Mucosa of descending colon (tissue), 3 donors: ENCODE measurements around the gene CAMK4. TPM values are rescaled to one million over a fixed set of nuclear protein-coding genes. Genes with fewer than 3 reads are reported as not detected.

ENCODE experiments used
- ATAC-seq: fragments of 200-7000 bp; cut with Tn5 transposase; one replicate; pipeline ENCODE4 v1.9.1; 2020; ENCODE audit warnings: mild to moderate bottlenecking, moderate library complexity
- DNase-seq, 3 donors: peaks; one replicate each; pipeline ENCODE4 v3.0.0-alpha.2; 2020
- H3K36me3 ChIP-seq: fragments of 200-600 bp; one replicate; pipeline ENCODE4 v1.8.0; 2021; ENCODE audit warnings: low read depth, mild to moderate bottlenecking
- H3K4me1 ChIP-seq: fragments of 200-600 bp; one replicate; pipeline ENCODE4 v1.8.0; 2021; ENCODE audit warnings: low read depth, mild to moderate bottlenecking
- H3K4me3 ChIP-seq: fragments of 200-600 bp; one replicate; pipeline ENCODE4 v1.8.0; 2021; ENCODE audit warnings: mild to moderate bottlenecking
- H3K9me3 ChIP-seq: fragments of 200-600 bp; one replicate; pipeline ENCODE4 v1.8.0; 2021; ENCODE audit warnings: mild to moderate bottlenecking
- intact Hi-C, 2 donors: fragments of 100-400 bp; cut with DNase I in 1 of 2; cut with micrococcal nuclease in 1 of 2; formaldehyde crosslinking; loops; one replicate each; pipeline versions ENCODE4 v1.11.0 to v1.11.1; 2022; cut with DNase I, micrococcal nuclease
- total RNA-seq, 3 donors: library from RNA; stranded (reverse); fragmentation: NEBNext Ultra II Directional in 2 of 3; extraction: Animal tissue kit (Norgen Biotek cat#: 25700) in 2 of 3; gene quantifications; one replicate each; pipeline versions ENCODE4 v1.2.1 to v1.2.4, GENCODE V29; 2021 to 2023
- TF ChIP-seq, protein P1 (sequence below): fragments of 200-600 bp; IDR thresholded peaks from one replicate; pipeline ENCODE4 v1.8.0; 2022; ENCODE audit warnings: antibody characterized with exemption, mild to moderate bottlenecking
- donor health status: DM: no; HTN: no; CAD: no; lungs with moderate emphysema.
- donor health status: DM: no; HTN: no; CAD: no.
- donor health status: DM: no; HTN: yes; CAD: no.

Gene CAMK4
- total RNA-seq, 3 donors from 2014 or later = 2.0 to 5.5 (median 4.0) TPM

- no peak for DNase-seq
- Histone ChIP-seq H3K4me1 (no peaks in the 10 kb centered on the region), H3K4me3 (no peak overlapping the region), H3K36me3 (no peaks in the 10 kb centered on the region), H3K9me3 (no peaks in the 10 kb centered on the region)
- TF ChIP-seq, protein P1, sequence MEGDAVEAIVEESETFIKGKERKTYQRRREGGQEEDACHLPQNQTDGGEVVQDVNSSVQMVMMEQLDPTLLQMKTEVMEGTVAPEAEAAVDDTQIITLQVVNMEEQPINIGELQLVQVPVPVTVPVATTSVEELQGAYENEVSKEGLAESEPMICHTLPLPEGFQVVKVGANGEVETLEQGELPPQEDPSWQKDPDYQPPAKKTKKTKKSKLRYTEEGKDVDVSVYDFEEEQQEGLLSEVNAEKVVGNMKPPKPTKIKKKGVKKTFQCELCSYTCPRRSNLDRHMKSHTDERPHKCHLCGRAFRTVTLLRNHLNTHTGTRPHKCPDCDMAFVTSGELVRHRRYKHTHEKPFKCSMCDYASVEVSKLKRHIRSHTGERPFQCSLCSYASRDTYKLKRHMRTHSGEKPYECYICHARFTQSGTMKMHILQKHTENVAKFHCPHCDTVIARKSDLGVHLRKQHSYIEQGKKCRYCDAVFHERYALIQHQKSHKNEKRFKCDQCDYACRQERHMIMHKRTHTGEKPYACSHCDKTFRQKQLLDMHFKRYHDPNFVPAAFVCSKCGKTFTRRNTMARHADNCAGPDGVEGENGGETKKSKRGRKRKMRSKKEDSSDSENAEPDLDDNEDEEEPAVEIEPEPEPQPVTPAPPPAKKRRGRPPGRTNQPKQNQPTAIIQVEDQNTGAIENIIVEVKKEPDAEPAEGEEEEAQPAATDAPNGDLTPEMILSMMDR = no peak
- intact Hi-C loops = no loop called here
- ATAC-seq = no peak
These were observed 190.9 kb downstream of the CAMK4 start for GRCh38 chr5:111415053-111415452.

- no peak overlapping the region for H3K4me3 ChIP-seq
These were observed 198.1 kb downstream of the CAMK4 start for GRCh38 chr5:111422245-111422644.

DNA sequence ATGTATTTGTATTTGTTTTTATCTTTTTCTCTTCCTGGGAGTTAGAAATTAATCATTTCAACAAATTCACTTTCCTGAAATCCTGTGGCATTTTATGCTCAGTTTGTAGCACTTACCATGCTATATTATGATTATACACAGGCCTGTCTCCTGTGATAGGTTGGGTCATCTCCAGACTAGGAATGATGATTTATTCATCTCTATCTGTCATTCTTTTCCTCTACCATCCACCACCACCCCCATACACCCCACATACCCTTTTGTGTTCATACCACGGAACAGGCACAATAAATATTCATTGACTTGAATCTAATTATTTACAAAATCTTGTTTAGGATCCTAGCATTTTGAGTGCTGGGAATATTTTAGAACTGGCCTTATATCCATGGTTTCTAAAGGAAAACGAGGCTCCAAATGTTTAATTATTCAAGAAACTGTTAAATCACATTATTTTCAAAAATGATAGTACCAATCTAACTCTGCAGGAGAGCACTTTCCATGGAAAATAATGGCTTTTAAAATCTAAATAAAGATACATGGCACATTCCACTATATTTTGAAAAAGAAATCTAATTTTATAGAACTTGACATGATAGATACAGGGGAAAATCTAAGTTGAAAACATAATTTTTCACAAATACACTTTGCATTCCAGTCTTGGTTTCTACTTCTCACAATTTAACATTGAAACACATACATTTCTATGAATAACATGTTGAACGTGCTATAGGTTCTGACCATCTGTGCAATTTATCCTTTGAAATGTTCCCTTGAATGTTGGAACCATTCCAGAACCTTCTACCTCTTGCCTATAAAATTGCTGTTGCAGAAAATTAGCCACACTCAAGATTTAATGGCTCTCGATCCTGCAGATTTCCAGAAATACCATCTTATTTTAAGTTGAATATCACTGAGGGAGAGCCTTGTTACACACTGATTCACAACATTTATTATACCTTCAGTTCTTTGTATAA is 198.8 kb downstream of the CAMK4 start:
- TF ChIP-seq, protein P1 = no peak
- Histone ChIP-seq H3K36me3 (no peaks in the 10 kb centered on the region), H3K9me3 (no peaks in the 10 kb centered on the region), H3K4me1 (no peaks in the 10 kb centered on the region), H3K4me3 (no peak overlapping the region)
- DNase-seq = no peak
- ATAC-seq = no peak
- intact Hi-C loops = no loop called here

More at GRCh38 chr5:111422245-111422644, 198.1 kb downstream of the CAMK4 start:
- H3K4me1 ChIP-seq = no peaks in the 10 kb centered on the region
- DNase-seq (no peak), ATAC-seq (no peak)
- TF ChIP-seq, protein P1 = no peak
- no peaks in the 10 kb centered on the region for H3K36me3 ChIP-seq
- intact Hi-C loops = no loop called here
- no peaks in the 10 kb centered on the region for H3K9me3 ChIP-seq

DNA sequence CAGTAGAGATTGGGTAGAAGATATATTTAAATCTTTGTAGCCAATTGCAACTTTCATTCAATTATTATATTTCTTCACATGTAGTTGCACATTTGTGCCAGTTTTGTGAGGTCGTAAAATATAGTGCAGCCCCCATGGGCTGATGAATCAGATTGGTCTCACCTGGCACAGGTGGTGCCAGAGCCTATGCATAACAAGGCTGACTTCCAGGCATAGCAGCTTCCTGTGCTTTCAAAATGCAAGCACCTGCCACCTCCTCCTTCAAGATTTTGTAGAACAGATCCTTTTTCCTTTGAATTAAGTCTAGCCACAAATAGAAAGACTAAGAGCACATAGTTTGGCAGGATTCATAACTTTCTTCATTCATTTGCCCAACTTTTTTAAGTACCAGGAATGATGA is 201.0 kb downstream of the CAMK4 start:
- Histone ChIP-seq H3K36me3 (no peaks in the 10 kb centered on the region), H3K4me3 (no peak overlapping the region), H3K4me1 (no peaks in the 10 kb centered on the region), H3K9me3 (no peaks in the 10 kb centered on the region)
- TF ChIP-seq, protein P1 = no peak
- no peak for ATAC-seq
- intact Hi-C loops = no loop called here
- DNase-seq = no peak

GRCh38 chr5:111427762-111428161 is 203.6 kb downstream of the CAMK4 start:
- TF ChIP-seq, protein P1 = no peak
- no peak overlapping the region for H3K4me3 ChIP-seq
- H3K4me1 ChIP-seq = no peaks in the 10 kb centered on the region
- ATAC-seq = no peak
- H3K9me3 ChIP-seq = no peaks in the 10 kb centered on the region
- no peaks in the 10 kb centered on the region for H3K36me3 ChIP-seq
- no peak for DNase-seq
- intact Hi-C loops = no loop called here
